ENCODE measurements around the gene KCND3. TPM values are rescaled to one million over a fixed set of nuclear protein-coding genes. Genes with fewer than 3 reads are reported as not detected.

Gene KCND3
- under 1 TPM in 1 of 5 experiments, not detected in 4; 0.17 TPM for total RNA-seq
- under 1 TPM in 1 of 2 donors, not detected in 1; 0.05 TPM for polyA plus RNA-seq
- total RNA-seq: not detected

DNA sequence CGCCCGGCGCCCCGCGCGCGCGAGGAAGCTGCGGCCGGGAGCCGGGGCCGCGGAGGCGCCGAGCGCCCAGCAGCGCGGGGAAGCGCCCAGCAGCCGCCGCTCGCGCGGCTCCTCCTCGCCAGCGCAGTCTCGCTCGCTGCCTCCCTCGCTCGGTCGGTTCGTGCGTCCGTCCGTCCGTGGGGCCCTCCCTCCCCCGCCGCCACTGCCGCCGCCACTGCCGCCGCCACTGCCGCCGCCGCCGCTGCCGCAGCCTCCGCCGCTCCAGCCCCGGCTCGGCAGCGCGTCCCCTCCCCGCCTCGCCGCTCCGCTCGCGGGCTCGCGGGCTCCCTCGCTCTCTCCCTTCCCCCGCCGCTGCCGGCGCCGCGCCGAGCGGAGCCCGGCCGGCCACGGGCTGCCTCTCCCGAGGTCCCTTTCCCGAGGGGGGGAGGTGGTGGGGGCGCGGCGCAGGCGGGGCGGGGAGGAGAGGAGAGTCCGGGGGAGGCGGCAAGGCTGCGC lies at the start of gene KCND3:
Gene KCND3 (minus strand): TSS at position 138 of the 495 bp plus-strand sequence.
- Mint-ChIP-seq H3K9me3 (peaks cover 0 to 4% (median 0%) of the 10 kb centered on the region in 11 donors), H3K36me3 (no peaks in the 10 kb centered on the region), H3K27ac (no peak within 1 kb of the TSS), H3K4me1 (peaks cover 0 to 22% (median 8%) of the 10 kb centered on the region in 7 donors), H3K4me3 (peak within 1 kb of the TSS; percentile 43 to 89 (median 61)), H3K27me3 (peaks cover 69 to 78% (median 71%) of the 10 kb centered on the region in 5 donors)
- DNase-seq: peak in 1 of 9 donors; percentile 27
- intact Hi-C loops (cut with micrococcal nuclease): no loop called here
- Histone ChIP-seq H3K4me1 (ENCODE audit: control insufficient read depth in 2 of 2, insufficient read depth in 2 of 2, low read length in 2 of 2) (no peaks in the 10 kb centered on the region), H3K36me3 (ENCODE audit: control insufficient read depth in 2 of 3, insufficient read depth in 3 of 3, low read length in 3 of 3) (no peaks in the 10 kb centered on the region), H3K27ac (ENCODE audit: low read depth, low read length) (no peak within 1 kb of the TSS), H3K27me3 (ENCODE audit: control insufficient read depth in 2 of 2, insufficient read depth in 2 of 2, low read length in 2 of 2) (peaks cover 0 to 4% of the 10 kb centered on the region in 2 donors), H3K4me3 (ENCODE audit: low read length) (no peak within 1 kb of the TSS), H3K9me3 (ENCODE audit: control insufficient read depth in 2 of 3, low read length in 3 of 3) (no peaks in the 10 kb centered on the region)
- ChIA-PET POLR2A (no interaction called here), CTCF (no interaction called here)
- no peak for ATAC-seq

DNA sequence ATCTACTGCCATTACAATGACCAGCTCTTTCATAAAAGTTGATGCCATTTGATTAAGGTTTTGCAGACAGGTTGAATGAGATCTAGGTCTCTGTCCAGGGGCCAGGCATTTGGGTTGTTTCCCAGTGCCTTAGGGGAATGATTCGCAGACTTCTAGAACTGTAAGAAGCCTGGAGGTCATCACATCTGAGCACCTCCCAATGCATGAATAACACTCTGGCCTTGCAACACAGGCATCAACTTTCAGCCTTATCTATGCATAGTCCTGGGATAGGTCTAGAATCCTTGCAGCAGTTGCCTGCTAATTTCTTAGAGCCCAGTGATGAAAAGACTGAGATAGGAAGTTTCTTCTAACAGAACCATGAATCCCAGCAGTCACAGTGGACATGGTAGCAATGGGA lies 44.8 kb upstream of the KCND3 start:
- Histone ChIP-seq H3K9me3 (ENCODE audit: control insufficient read depth in 2 of 3, low read length in 3 of 3) (no peaks in the 10 kb centered on the region), H3K27ac (ENCODE audit: low read depth, low read length) (no peak overlapping the region), H3K27me3 (ENCODE audit: control insufficient read depth in 2 of 2, insufficient read depth in 2 of 2, low read length in 2 of 2) (peaks cover 0 to 4% of the 10 kb centered on the region in 2 donors), H3K4me1 (ENCODE audit: control insufficient read depth in 2 of 2, insufficient read depth in 2 of 2, low read length in 2 of 2) (no peaks in the 10 kb centered on the region), H3K36me3 (ENCODE audit: control insufficient read depth in 2 of 3, insufficient read depth in 3 of 3, low read length in 3 of 3) (no peaks in the 10 kb centered on the region), H3K4me3 (ENCODE audit: low read length) (no peak overlapping the region)
- CTCF ChIA-PET: no interaction called here
- no peaks in the 10 kb centered on the region for H3K9me3 Mint-ChIP-seq
- H3K27ac Mint-ChIP-seq: no peak overlapping the region
- H3K4me1 Mint-ChIP-seq: no peaks in the 10 kb centered on the region
- POLR2A ChIA-PET: no interaction called here
- H3K4me3 Mint-ChIP-seq: no peak overlapping the region
- intact Hi-C loops (cut with micrococcal nuclease): no loop called here
- no peak for DNase-seq
- H3K27me3 Mint-ChIP-seq: peaks cover 0 to 22% (median 7%) of the 10 kb centered on the region in 5 donors
- ATAC-seq: no peak
- H3K36me3 Mint-ChIP-seq: no peaks in the 10 kb centered on the region

DNA sequence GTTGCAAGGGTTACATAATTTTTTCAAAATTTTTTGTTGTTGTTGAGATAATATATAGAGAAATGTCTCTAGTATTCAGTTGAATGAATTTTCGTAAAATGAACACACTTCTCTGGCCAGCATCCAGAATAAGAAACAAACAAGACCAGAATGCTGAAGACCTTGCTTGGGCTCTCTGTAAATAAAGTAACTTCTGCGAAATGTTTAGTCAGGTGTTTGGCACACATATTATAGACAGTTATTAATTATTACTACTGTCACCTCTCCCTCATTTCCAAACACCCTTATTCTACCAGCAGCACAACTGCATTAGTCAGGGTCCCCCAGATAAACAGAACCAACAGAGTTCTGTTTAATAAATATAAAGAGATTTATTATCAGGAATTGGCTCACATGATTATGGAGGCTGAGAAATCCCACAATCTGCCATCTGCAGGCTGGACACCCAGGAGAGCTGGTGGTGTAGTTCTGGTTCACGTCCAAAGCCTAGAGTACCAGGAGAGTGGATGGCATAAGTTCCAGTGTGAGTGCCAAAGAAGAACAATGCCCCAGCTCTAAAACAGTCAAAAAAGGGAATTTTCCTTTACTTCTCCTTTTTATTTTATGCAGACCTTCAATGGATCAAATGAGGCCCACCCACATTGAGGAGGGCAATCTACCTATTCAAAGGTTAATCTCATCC lies 44.1 kb upstream of the KCND3 start:
- no peak overlapping the region for H3K27ac ChIP-seq (ENCODE audit: low read depth, low read length)
- H3K9me3 ChIP-seq (ENCODE audit: control insufficient read depth in 2 of 3, low read length in 3 of 3): no peaks in the 10 kb centered on the region
- peaks cover 0 to 25% (median 9%) of the 10 kb centered on the region in 5 donors for H3K27me3 Mint-ChIP-seq
- intact Hi-C loops (cut with micrococcal nuclease): no loop called here
- H3K4me3 Mint-ChIP-seq: no peak overlapping the region
- H3K4me1 ChIP-seq (ENCODE audit: control insufficient read depth in 2 of 2, insufficient read depth in 2 of 2, low read length in 2 of 2): no peaks in the 10 kb centered on the region
- H3K27ac Mint-ChIP-seq: no peak overlapping the region
- DNase-seq: no peak
- no peaks in the 10 kb centered on the region for H3K4me1 Mint-ChIP-seq
- H3K27me3 ChIP-seq (ENCODE audit: control insufficient read depth in 2 of 2, insufficient read depth in 2 of 2, low read length in 2 of 2): peaks cover 0 to 4% of the 10 kb centered on the region in 2 donors
- no peak for ATAC-seq
- CTCF ChIA-PET: no interaction called here
- no peaks in the 10 kb centered on the region for H3K36me3 Mint-ChIP-seq
- no peak overlapping the region for H3K4me3 ChIP-seq (ENCODE audit: low read length)
- H3K9me3 Mint-ChIP-seq: no peaks in the 10 kb centered on the region
- POLR2A ChIA-PET: no interaction called here
- no peaks in the 10 kb centered on the region for H3K36me3 ChIP-seq (ENCODE audit: control insufficient read depth in 2 of 3, insufficient read depth in 3 of 3, low read length in 3 of 3)

DNA sequence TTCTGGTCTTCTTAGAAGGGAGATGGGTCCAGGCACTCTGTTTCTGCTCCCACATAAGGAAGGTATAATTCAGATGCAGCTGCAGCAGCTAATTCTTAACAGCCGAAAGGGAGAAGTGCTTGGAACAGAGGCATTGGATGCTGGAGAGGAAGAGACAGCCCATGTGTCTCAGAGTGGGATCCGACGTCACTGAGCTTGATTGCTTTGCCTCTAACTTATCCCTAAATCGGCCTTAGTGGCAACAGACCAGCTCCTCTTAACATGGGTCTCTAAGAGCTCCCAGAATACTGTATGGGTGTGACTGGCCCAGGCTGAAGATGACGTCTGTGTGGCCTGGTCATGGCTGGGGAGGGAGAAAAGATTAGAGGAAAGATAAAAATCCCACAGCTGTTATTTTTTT lies 40.7 kb upstream of the KCND3 start:
- Histone ChIP-seq H3K9me3 (ENCODE audit: control insufficient read depth in 2 of 3, low read length in 3 of 3) (no peaks in the 10 kb centered on the region), H3K36me3 (ENCODE audit: control insufficient read depth in 2 of 3, insufficient read depth in 3 of 3, low read length in 3 of 3) (no peaks in the 10 kb centered on the region), H3K4me3 (ENCODE audit: low read length) (no peak overlapping the region), H3K27ac (ENCODE audit: low read depth, low read length) (no peak overlapping the region), H3K4me1 (ENCODE audit: control insufficient read depth in 2 of 2, insufficient read depth in 2 of 2, low read length in 2 of 2) (no peaks in the 10 kb centered on the region), H3K27me3 (ENCODE audit: control insufficient read depth in 2 of 2, insufficient read depth in 2 of 2, low read length in 2 of 2) (peaks cover 0 to 4% of the 10 kb centered on the region in 2 donors)
- POLR2A ChIA-PET: no interaction called here
- Mint-ChIP-seq H3K36me3 (no peaks in the 10 kb centered on the region), H3K27me3 (peaks cover 0 to 21% (median 6%) of the 10 kb centered on the region in 5 donors), H3K4me3 (no peak overlapping the region), H3K4me1 (no peaks in the 10 kb centered on the region), H3K9me3 (no peaks in the 10 kb centered on the region), H3K27ac (no peak overlapping the region)
- ATAC-seq (no peak), DNase-seq (no peak)
- intact Hi-C loops (cut with micrococcal nuclease): no loop called here
- CTCF ChIA-PET: no interaction called here

DNA sequence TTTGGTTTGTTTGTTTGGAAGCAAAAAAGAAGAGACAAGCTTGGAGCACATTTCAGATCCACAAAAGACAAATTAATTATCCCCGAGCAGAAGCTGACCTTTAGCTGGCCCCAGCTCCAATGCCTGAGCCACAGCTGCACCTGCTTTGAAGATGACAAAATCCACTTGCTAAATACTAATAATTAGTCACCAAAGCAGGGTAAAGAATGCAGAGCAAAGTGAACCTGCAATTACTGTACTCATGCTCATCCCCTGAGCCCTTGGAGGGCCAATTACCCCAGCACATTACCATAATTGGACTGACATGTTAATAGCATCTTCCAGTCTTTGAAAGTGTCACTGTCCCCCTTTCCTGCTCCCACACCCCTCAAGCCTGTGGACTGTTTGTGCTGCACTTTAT lies 38.2 kb upstream of the KCND3 start:
- POLR2A ChIA-PET: no interaction called here
- DNase-seq (no peak), ATAC-seq (no peak)
- Histone ChIP-seq H3K36me3 (ENCODE audit: control insufficient read depth in 2 of 3, insufficient read depth in 3 of 3, low read length in 3 of 3) (no peaks in the 10 kb centered on the region), H3K4me3 (ENCODE audit: low read length) (no peak overlapping the region), H3K9me3 (ENCODE audit: control insufficient read depth in 2 of 3, low read length in 3 of 3) (no peaks in the 10 kb centered on the region), H3K4me1 (ENCODE audit: control insufficient read depth in 2 of 2, insufficient read depth in 2 of 2, low read length in 2 of 2) (no peaks in the 10 kb centered on the region), H3K27ac (ENCODE audit: low read depth, low read length) (no peak overlapping the region), H3K27me3 (ENCODE audit: control insufficient read depth in 2 of 2, insufficient read depth in 2 of 2, low read length in 2 of 2) (peaks cover 0 to 4% of the 10 kb centered on the region in 2 donors)
- no peak overlapping the region for H3K27ac Mint-ChIP-seq
- no peaks in the 10 kb centered on the region for H3K36me3 Mint-ChIP-seq
- H3K9me3 Mint-ChIP-seq: peaks cover 0 to 1% (median 0%) of the 10 kb centered on the region in 11 donors
- H3K27me3 Mint-ChIP-seq: peaks cover 7 to 38% (median 25%) of the 10 kb centered on the region in 5 donors
- no peak overlapping the region for H3K4me3 Mint-ChIP-seq
- CTCF ChIA-PET: no interaction called here
- no peaks in the 10 kb centered on the region for H3K4me1 Mint-ChIP-seq
- intact Hi-C loops (cut with micrococcal nuclease): no loop called here

DNA sequence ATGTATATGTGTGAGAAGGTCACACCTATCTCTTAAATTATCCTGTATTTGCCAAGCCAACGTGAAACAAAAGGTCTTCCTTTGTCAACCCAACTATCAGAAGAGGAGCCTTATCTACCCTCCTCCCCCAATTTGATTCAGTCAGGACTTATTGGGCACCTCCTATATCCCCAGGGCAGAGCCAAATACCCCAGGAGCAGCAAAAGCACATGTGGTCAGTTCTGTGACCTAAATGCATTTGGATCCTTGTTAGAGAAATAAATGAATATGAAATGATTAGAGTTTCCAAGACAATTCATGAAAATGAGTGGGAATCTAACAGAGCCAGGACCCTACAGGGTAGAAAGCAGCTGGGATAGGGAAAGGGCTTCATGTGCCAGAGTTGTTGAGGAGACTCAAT lies 37.0 kb upstream of the KCND3 start:
- no peak overlapping the region for H3K27ac Mint-ChIP-seq
- Histone ChIP-seq H3K4me3 (ENCODE audit: low read length) (no peak overlapping the region), H3K36me3 (ENCODE audit: control insufficient read depth in 2 of 3, insufficient read depth in 3 of 3, low read length in 3 of 3) (no peaks in the 10 kb centered on the region), H3K9me3 (ENCODE audit: control insufficient read depth in 2 of 3, low read length in 3 of 3) (no peaks in the 10 kb centered on the region), H3K27ac (ENCODE audit: low read depth, low read length) (no peak overlapping the region), H3K27me3 (ENCODE audit: control insufficient read depth in 2 of 2, insufficient read depth in 2 of 2, low read length in 2 of 2) (peaks cover 0 to 4% of the 10 kb centered on the region in 2 donors), H3K4me1 (ENCODE audit: control insufficient read depth in 2 of 2, insufficient read depth in 2 of 2, low read length in 2 of 2) (no peaks in the 10 kb centered on the region)
- no peaks in the 10 kb centered on the region for H3K4me1 Mint-ChIP-seq
- intact Hi-C loops (cut with micrococcal nuclease): no loop called here
- no peaks in the 10 kb centered on the region for H3K36me3 Mint-ChIP-seq
- DNase-seq (no peak), ATAC-seq (no peak)
- H3K9me3 Mint-ChIP-seq: peaks cover 0 to 1% (median 0%) of the 10 kb centered on the region in 11 donors
- ChIA-PET POLR2A (no interaction called here), CTCF (no interaction called here)
- H3K27me3 Mint-ChIP-seq: peaks cover 5 to 37% (median 26%) of the 10 kb centered on the region in 5 donors
- H3K4me3 Mint-ChIP-seq: no peak overlapping the region

DNA sequence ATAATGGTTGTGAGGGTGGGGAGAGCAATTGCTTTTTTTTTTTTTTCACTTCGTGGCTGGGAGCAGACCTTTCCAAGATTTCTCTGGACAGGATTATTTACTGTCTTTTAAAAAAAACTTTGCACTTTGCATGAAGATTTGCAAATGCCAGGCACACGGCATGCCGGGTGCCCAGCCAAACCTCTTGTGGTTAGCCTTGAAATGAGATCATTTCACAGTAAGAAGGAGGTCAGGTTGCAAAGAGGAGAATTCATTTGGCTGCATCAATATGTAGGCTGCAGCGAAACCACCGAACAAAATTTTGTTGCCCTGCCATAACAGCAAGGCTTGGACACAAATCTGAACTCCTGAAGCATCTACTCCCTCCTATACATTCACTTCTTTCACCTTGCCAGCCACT lies 36.5 kb upstream of the KCND3 start:
- H3K9me3 Mint-ChIP-seq: peaks cover 0 to 1% (median 0%) of the 10 kb centered on the region in 11 donors
- no peak overlapping the region for H3K27ac Mint-ChIP-seq
- intact Hi-C loops (cut with micrococcal nuclease): no loop called here

More for the DNA sequence above, 36.5 kb upstream of the KCND3 start:
- CTCF ChIA-PET: no interaction called here
- H3K9me3 ChIP-seq (ENCODE audit: control insufficient read depth in 2 of 3, low read length in 3 of 3): no peaks in the 10 kb centered on the region
- H3K4me3 ChIP-seq (ENCODE audit: low read length): no peak overlapping the region
- ATAC-seq (no peak), DNase-seq (no peak)
- Mint-ChIP-seq H3K27me3 (peaks cover 5 to 42% (median 28%) of the 10 kb centered on the region in 5 donors), H3K4me1 (no peaks in the 10 kb centered on the region), H3K4me3 (no peak overlapping the region), H3K36me3 (no peaks in the 10 kb centered on the region)
- H3K36me3 ChIP-seq (ENCODE audit: control insufficient read depth in 2 of 3, insufficient read depth in 3 of 3, low read length in 3 of 3): no peaks in the 10 kb centered on the region
- H3K27ac ChIP-seq (ENCODE audit: low read depth, low read length): no peak overlapping the region
- H3K4me1 ChIP-seq (ENCODE audit: control insufficient read depth in 2 of 2, insufficient read depth in 2 of 2, low read length in 2 of 2): no peaks in the 10 kb centered on the region
- POLR2A ChIA-PET: no interaction called here
- peaks cover 0 to 4% of the 10 kb centered on the region in 2 donors for H3K27me3 ChIP-seq (ENCODE audit: control insufficient read depth in 2 of 2, insufficient read depth in 2 of 2, low read length in 2 of 2)

All from naive thymus-derived CD4-positive, alpha-beta T cell (primary cell).